Hippocampal formation (tissue), 2 donors: Measurements from ENCODE around the gene PTH1R.
A peak's percentile ranks its signal among the peaks of the same experiment; 100 is the strongest.
"Not testable (repeated sequence)": the region's sequence is repeated elsewhere in the genome, so short reads cannot be mapped to it uniquely, and the experiment has no call there.

Source experiments
- DNase-seq, 2 donors: peaks; one replicate each; lab custom pipeline; 2025; lab: John Stamatoyannopoulos, UW

The PTH1R gene

DNA sequence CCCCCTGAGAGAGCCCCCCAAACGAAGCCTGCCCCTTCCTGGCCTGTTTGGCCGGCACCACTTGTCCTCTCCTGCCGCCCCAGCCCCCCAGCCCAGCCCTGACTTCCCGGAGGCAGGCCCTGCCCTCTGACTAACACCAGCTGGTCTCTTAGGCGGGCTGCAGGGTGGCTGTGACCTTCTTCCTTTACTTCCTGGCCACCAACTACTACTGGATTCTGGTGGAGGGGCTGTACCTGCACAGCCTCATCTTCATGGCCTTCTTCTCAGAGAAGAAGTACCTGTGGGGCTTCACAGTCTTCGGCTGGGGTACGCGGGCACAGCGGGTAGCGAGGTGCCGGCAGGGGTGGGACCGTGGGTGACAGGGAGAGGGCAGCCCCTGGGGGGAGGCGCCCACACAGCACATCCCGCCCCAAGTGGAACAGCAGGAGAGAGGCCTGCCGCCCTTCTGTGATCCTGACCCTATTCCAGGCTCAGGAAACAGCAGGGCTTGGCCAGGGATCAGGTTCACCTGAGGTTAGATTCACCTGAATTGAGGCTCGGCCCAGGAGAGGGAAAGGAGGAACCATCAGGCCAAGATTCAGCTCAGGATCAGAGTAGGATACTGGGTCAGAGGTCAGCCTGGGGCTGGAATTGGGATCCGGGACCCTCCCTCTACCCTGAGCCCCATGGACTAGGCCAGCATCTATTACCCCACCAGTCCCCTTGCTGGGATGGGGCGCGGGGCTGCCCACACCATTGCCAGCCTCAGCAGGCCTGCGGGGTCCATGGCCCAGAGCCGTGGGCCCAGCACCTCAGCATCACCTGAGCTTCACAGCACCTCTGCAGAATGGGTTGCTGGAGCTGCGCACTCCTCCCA is 21.9 kb downstream of the PTH1R start:
- DNase-seq: no peak

DNA sequence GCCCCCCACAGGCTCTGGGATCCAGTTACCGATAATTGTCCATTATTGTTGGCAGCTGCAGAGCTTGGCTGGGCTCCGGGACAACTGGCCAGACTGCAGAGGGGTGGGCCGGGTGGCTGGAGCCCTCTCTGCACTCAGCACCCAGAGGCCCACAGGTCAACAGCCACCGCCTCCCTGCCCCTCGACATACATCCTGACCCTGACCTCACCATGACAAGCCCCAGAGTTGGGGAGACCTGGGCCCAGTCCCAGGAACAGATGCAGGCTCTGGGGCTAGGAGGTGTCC is 22.4 kb downstream of the PTH1R start:
- DNase-seq: peak in 1 of 2 donors; percentile 8

DNA sequence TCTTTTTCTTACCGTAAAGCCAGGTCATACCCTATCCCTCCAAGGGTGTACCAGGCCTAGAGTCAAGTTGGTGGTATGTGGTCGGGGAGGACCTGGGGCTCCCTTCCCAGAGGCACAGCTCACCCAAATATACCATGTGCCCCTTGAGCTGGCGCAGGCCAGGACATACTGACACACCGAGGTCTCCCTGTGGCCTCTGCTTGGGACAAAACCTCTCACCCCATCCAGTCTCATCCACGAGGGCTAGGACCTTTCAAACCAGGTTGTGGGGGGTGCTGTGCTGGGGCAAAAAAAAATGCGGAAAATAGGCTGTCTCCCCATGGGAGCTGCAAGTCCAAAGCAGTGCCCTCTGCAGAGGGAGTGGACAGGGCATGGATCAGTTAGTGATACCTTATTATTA is 22.8 kb downstream of the PTH1R start:
- DNase-seq: no peak

DNA sequence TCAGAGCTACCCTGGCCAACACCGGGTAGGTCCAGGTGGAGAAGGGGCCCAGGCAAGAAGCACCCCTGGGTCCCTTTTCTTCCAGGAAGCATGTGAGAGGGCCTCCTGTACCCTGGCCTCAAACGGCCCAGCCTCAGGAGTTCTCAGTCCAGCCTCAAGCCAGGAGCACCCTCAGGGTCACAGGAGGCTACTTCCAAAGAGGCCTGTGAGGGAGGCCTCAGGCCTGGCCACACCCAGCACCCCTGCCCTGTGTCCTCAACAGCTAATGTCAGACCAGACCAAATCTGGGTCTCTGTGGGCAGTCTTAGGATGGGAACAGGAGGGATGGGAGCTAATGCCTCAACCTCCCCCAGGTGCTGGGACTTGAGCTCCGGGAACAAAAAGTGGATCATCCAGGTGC is 23.5 kb downstream of the PTH1R start:
- DNase-seq: no peak

DNA sequence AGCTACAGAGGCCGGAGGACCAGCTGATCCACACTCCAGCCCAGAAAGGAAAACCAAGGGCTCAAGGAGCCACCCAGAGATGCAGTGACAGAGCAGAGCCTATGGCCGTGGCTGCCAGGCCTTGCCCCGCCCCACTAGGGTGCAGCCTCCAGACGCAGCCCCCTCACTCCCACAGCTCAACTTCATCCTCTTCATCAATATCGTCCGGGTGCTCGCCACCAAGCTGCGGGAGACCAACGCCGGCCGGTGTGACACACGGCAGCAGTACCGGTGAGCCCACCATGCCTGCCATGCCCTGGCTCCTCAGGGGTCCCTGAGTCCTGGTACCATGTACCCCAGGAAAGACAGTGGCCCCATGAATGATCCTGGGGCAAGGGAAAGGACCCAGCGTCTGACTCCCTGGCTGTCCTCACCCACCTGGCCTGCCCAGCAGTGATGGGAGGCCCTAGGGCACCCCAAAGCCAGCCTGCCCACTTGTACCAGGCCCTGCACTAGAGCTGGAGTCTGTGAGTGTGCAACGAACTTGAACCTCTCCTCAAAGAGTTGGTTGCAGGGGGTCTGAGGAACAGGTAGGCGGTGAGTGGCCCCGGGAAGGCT is 24.2 kb downstream of the PTH1R start:
- no peak for DNase-seq

DNA sequence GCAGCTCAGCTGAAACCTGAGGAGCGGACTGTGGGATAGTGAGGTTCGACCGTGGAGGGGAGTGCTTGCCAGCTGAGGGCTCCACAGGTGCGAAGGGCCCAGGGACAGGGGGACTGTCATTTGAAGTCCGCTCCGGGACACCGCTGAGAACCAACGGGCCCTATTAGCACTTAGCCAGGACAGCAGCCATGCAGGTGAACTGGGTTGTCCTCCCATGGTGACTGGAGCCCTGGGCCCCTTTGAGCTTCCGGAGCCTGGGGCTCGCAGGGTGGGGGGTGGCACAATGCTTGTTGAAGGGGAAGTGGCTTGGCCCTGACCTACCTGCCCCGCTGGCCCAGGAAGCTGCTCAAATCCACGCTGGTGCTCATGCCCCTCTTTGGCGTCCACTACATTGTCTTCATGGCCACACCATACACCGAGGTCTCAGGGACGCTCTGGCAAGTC is 24.7 kb downstream of the PTH1R start:
- DNase-seq: no peak

DNA sequence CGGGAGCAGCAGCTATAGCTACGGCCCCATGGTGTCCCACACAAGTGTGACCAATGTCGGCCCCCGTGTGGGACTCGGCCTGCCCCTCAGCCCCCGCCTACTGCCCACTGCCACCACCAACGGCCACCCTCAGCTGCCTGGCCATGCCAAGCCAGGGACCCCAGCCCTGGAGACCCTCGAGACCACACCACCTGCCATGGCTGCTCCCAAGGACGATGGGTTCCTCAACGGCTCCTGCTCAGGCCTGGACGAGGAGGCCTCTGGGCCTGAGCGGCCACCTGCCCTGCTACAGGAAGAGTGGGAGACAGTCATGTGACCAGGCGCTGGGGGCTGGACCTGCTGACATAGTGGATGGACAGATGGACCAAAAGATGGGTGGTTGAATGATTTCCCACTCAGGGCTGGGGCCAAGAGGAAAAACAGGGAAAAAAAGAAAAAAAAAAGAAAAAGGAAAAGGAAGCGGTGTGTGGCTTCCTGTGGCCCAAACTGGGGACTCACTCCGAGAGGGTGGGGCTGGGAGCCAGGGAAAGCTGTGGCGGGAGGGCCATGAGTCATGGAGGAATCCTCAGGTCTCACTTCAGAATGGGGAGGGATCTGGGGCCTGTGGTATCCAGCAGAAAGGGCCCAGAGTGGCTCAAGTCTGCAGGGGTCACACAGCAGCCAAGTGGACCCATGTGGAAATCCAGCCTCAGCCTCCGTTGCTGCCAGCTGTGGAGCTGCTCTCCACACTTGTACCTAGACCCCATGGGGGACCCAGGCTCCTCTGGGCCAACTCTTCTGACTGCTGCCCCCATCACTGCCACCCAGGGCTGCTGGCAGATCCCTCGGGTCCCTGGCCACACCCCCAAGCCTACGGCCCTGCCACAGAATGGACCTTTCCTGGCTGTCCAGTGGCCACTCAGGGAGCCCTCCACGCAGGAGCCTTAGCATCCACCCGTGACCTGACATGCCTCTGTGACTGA is 26.1 kb downstream of the PTH1R start:
- no peak for DNase-seq

DNA sequence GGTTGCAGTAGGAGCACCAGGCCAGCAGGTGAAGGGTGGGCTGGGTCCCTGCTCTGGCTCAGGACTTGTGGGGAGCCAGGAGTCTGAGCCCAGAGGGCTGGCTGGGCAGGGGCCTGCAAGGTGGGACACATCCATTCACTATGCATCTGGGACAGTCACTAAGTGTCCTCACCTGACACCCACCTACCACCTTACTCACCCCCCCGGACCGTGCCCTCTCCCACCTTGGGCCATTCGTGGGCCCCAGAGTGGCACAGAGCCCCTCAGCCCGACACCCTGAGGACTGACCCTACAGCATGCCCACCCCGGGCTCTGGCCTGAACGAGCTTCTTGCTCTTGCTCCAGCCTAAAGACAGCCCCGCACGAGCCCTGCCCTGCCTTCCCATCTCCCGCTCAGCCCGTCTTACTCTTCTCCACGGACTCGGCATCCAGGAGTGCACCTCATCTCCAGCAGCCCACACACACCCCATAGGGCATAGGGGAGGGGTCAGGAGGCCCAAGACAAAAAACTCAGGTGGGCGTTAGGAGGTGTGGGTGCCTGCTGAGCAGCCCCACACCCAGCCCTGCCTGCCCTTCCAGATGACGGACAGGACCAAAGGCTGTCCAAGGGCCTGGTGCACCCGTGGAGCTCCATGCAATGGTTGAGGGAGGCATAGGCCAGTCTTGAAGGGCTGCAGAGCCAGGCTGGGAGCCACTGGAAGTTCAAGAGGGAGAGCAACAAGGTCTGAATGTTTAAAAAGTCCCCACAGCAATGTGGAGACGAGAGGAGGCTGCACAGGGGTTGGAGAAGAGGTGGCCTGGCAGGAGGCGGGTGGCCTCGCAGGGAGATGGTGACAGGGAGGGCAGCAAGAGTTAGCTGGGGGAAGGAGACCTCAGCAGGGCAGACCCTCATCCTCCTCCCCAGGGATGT is 27.0 kb downstream of the PTH1R start:
- no peak for DNase-seq

DNA sequence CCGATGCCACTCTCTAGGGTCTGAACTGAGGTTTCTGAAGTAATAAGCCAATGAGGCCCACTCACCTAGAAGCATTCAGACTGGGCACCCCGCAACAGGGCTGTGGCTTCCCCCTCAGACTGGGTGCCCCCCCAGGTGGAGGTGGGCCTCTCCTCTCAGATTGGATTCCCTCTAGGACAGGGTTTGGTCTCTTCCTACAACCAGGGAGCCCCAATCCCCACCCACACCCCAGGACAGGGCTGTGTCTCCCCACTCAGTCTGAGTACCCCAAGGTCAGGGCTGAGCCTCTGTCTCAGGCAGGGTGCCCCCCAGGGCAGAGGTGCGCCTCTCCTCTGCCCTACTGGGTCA is 27.7 kb downstream of the PTH1R start:
- no peak for DNase-seq

DNA sequence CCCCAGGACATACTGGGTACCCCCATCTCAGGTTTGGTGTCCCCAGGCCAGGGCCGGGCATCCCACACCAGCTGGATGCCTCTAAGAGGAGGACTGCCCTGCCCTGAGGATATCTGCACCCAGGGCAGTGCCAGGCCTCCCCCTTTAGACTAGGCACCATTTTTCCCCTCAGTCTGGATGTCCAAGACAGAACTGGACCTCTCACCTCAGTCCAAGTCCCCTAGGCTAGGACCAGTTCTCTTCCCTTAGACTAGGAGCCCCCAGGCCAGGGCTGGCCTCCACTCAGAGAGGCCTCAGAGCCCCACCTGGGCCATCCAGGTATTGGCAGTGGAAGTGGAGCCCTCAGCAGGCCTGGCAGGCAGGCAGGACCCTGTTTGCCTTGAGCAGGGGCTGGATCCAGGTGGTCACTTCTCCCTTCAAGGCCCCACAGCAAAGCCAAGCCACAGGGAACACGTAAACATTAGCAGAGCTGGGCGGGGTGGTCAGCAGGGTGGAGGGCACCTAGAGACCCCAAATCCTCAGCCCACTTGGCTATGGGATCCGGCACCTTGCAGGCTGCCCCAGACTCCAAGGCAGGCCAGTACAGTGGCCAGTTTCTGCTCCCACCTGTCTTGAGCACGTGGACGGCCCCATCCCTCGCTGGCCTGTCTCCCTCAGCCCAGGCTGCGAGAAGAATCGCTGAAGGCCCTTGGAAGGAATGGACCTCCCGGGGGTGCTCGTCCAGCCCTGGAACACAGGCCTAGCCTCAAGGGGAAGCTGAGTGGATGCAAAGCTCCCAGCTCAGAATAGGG is 28.3 kb downstream of the PTH1R start:
- DNase-seq: no peak

DNA sequence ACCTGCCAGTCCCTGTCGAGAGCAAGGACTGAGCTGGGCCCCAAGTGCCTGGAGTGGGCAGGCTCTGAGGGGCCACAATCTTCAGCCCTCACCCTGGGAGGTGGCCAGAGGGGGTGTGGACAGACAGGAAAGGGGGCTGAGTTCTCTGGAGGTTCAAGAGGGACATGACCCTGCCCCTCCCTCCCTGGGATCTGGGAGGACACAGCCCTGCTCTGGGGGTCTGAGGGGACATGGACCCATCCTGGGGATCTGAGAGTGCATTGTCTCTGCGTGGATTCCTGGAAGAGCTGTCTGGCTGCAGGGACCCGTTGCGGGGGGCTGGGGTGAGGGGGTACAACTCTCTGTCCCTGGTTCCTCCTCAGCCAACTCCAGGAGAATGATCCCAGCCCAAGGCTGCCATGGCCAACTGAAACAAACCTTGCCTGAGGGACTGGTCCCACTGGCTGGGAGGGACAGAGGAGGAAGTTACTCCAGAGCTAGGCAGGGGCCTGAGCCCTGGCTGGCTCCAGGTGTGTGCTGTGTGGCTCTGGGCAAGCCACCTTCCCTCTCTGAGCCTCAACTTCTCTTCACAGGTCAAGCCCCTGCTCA is 29.0 kb downstream of the PTH1R start:
- no peak for DNase-seq

DNA sequence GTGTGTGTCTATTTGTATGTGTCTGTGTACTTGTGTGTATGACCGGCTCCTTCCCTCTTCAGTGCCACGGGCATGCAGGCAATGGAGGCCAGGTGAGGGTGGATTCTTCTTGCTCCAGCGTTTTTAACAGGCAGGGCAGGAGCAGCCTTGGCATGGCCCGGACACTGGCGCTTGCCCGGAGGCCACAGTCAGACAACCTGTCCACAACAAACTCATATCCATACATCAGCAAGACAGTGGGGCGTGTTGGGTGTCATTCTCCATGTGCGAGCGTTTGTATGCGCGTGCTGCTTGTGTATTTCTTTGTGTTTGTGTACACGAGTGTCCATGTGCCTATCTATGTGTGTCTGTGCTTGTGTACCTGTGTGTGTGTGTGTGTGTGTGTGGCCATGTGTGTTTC is 29.8 kb downstream of the PTH1R start:
- DNase-seq: no peak

DNA sequence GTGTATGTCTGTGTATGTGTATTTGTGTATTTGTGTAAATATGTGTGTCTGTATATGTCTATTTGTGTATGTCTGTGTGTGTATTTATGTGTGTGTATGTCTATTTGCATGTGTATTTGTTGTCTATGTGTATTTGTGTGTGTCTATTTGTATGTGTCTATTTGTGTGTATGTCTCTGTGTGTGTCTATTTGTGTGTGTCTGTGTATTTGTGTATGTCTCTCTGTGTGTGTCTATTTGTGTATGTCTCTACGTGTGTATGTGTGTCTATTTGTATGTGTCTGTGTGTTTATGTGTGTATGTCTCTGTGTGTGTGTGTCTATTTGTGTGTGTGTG is 30.4 kb downstream of the PTH1R start:
- DNase-seq: no peak

DNA sequence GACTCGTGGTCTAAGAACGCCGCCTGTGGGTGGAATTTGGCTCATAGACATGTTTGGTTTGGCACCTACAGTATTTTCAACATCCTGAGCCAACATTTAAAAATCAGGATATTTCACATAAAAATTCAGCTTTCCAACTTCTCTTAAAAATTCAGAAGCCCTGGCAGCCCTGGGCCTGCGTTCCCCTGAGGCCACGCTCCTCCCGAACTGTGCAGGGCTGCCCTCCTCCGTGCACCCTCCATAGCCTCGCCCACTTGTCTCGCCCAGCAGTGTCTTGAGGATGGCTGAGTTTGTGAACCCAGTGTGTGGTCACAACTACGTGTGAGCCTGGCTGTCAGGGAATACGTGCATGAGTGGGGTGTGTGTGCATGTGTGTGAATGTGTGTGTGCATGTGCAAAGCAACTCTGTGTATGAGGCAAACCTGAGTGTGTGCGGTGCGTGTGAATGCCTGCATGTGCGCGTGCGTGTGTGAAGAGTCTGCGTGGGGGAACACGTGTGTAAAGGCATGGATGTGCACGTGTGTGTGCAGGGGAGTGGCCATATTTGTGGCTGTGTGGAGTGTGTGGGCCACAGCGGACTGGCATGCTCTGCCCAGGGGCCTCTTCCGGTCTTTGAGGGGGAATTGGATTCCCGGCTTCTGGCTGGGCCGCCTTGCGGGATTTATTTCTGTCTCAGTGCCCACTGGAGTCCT is 30.9 kb downstream of the PTH1R start:
- DNase-seq: no peak

DNA sequence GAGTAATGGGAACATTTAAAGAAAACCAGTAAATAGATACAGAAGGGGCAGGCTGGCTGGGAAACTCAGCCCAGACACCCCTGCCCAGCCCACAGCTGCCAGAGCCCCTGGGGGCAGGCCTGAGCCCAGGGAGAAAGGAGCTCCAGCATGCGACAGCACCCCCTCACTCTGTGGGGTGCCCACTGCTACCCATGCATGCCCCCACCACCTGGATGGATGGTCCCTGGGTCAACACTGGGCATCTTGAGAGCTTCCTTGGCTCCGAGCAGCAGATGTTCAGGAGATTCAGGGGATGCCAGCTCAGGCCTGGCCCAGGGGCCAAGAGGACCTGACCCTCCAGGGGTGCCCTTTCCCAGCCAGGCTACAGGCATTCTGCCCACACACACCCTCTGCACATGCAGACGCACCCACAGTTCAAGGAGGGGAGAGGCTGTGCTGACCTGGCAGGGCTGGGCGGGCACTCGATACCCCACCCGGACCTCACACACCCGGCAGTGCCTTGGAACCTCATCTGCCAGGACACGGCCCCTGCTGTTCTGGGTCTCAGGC is 31.5 kb downstream of the PTH1R start:
- no peak for DNase-seq

DNA sequence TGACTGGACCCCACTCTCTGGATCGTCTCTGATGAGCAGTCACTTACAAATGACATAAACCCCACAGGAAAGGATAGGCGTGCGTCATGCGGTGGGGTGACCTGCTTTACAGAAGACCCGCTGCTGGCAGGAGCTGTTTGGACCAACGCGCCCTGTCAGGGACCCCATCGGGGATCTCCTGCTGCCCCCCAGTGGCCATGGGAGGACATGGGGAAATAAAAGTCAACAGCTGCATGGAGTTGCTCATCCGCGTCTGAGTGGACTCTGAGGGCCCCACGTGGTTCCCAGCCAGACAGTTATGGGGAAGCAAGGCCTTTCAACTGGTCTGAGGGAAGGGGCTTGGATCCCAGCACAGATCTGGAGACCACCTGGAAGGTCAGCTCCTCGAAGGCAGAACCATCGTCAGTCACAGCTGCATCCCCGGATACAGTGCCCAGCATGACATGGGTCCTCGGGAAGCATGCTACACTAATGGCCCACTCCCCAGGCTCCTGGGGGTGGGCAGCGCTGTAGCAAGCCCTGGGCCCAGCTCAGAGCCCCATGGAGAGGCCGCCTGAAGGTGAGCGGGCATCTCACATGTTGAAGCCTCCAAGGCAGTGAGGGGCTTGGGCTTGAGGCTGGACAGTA is 32.1 kb downstream of the PTH1R start:
- DNase-seq: peak; percentile 59 to 74

DNA sequence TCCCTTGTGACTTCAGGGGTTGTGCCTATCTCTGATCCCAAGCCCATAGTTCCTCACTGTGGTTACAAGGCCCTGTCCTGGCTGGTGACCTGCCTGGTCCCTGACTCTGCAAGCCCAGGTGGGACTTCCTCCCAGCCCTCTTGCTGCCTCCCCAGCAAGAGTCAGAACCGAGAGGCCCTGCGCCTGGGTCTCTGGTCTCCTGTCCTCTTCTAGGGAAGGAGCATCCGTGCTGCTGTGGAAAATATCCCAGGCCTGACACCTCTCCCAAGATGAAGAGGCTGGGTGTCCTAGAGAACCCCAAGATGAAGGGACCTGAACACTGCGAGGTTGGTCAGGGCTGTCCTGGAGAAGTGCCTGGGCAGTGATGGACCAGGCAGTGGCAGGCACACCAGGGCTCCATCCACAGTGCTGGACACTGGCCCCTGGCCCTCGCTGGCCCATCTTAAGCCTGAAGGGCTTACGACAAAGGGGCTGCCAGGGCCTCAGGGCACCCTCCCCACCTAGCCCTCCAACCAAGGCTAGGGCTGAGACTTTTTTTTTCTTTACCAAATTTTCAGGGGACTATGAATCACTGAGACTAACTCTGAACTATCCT is 32.7 kb downstream of the PTH1R start:
- DNase-seq: no peak

DNA sequence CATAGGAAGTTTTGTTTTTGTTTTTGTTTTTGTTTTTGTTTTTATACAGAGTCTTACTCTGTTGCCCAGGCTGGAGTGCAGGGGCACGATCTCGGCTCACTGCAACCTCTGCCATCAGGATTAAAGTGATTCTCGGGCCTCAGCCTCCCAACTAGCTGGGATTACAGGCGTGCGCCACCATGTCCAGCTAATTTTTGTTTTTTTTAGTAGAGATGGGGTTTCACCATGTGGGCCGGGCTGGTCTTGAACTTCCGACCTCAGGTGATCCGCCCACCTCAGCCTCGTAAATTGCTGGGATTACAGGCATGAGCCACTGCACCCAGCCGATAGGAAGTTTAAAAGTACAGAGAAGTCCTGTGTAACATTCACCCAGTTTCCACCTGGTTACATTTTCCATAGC is 33.4 kb downstream of the PTH1R start:
- not testable (repeated sequence) for DNase-seq

DNA sequence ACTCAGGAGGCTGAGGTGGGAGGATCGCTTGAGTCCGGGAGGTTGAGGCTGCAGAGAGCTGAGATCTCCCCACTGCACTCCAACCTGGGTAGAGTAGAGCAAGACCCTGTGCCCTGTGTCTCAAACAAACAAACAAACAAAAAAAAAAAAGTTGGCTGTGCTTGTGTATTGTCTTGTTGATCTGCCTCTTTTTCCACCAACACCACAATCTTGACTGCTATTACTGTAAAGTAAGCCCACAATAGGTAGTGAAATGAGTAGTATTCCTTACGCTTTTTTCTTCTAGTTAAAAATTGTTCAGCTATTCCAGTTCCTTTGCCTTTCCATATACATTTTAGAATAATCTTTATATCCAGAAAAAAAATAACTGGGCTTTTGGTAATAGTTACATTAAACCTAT is 35.5 kb downstream of the PTH1R start:
- DNase-seq: no peak
